HEK293 (cell line): Measurements from ENCODE around the gene PHETA1.

Experiments
- CTCF ChIP-seq: fragments of 450-650 bp; formaldehyde crosslinking; IDR thresholded peaks from 2 replicates; pipeline ENCODE4 v1.5.1; 2016; ENCODE audit warnings: missing biosample characterization, missing genetic modification characterization
- PBX3 ChIP-seq: sonication (generic); formaldehyde crosslinking; IDR thresholded peaks from 2 replicates; pipeline ENCODE4 v1.8.1; 2022; ENCODE audit warnings: mild to moderate bottlenecking, moderate library complexity, missing genetic modification reagents
- YY1 ChIP-seq: fragments of 450-650 bp; formaldehyde crosslinking; IDR thresholded peaks from 2 replicates; pipeline ENCODE4 v1.5.1; 2018; ENCODE audit warnings: missing biosample characterization, missing genetic modification characterization
- ZBTB44 ChIP-seq: fragments of 450-650 bp; IDR thresholded peaks from 2 replicates; pipeline ENCODE4 v1.5.1; 2018; ENCODE audit warnings: missing biosample characterization, mild to moderate bottlenecking, missing genetic modification characterization
- ZFP41 ChIP-seq: fragments of 450-650 bp; formaldehyde crosslinking; IDR thresholded peaks from 2 replicates; pipeline ENCODE4 v1.5.1; 2016; ENCODE audit warnings: missing biosample characterization, missing genetic modification characterization, borderline replicate concordance
- ZNF18 ChIP-seq: fragments of 450-650 bp; formaldehyde crosslinking; IDR thresholded peaks from 2 replicates; pipeline ENCODE4 v1.5.1; 2016; ENCODE audit warnings: missing biosample characterization, missing genetic modification characterization
- ZNF48 ChIP-seq: fragments of 450-650 bp; formaldehyde crosslinking; IDR thresholded peaks from 2 replicates; pipeline ENCODE4 v1.5.1; 2016; ENCODE audit warnings: missing biosample characterization, missing genetic modification characterization
- ZNF548 ChIP-seq: fragments of 450-650 bp; formaldehyde crosslinking; IDR thresholded peaks from 2 replicates; pipeline ENCODE4 v1.5.1; 2016; ENCODE audit warnings: missing biosample characterization, missing genetic modification characterization
- ZNF76 ChIP-seq: fragments of 450-650 bp; formaldehyde crosslinking; IDR thresholded peaks from 2 replicates; pipeline ENCODE4; 2016; ENCODE audit warnings: low read depth, missing biosample characterization, missing genetic modification characterization, borderline replicate concordance
- ZSCAN18 ChIP-seq: fragments of 450-650 bp; formaldehyde crosslinking; IDR thresholded peaks from 2 replicates; pipeline ENCODE4 v1.5.1; 2016; ENCODE audit warnings: missing biosample characterization, missing genetic modification characterization

- no peak for TF ChIP-seq CTCF
- no peak for TF ChIP-seq ZBTB44 (tag by site-specific recombination)
- no peak for TF ChIP-seq ZSCAN18
- TF ChIP-seq ZNF48 (tag by site-specific recombination) = no peak
- TF ChIP-seq ZNF18 (tag by site-specific recombination) = no peak
- TF ChIP-seq ZFP41 = no peak
- TF ChIP-seq PBX3 (CRISPR knock-in tag) = no peak
- no peak for TF ChIP-seq YY1
- TF ChIP-seq ZNF76 (tag by site-specific recombination) = no peak
- no peak for TF ChIP-seq ZNF548 (tag by site-specific recombination)
These were observed 19.7 kb downstream of the PHETA1 start for GRCh38 chr12:111349101-111349747.
